ENCODE results near the gene ARHGEF17.

DNA sequence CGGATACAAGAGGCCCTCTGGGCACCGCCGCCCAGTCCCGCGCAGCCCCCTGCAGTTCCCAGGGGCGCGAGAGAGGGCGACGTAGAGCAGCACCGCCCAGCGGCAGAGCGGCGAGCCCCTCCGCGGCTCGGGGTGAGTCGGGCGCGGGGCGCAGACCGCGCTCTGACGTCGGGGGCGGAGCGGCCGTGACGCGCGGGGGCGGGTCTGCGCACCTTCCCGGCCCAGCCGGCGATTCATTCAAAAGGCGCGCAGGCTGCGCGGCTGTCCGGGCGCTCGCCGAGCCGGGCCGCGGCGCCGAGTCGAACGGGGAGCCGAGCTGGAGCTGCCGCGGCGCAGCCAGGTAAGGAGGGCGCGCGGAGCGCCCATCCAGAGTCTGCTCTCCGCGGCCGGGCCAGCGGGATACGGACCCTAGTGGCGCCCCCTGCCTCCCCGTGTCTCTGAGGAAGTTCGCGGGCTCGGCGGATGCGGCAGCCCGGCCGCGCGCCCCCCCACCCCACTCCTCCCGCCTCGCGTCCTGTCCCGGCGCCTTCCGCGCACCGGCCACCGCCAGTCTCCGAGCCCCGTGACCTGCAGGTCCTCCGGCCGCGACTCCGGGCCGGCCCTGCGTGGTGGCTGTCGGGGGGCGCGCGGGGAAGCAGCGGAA is 68.2 kb downstream of the ARHGEF17 start, which contains the start of gene RELT:
- TF ChIP-seq, protein P1, sequence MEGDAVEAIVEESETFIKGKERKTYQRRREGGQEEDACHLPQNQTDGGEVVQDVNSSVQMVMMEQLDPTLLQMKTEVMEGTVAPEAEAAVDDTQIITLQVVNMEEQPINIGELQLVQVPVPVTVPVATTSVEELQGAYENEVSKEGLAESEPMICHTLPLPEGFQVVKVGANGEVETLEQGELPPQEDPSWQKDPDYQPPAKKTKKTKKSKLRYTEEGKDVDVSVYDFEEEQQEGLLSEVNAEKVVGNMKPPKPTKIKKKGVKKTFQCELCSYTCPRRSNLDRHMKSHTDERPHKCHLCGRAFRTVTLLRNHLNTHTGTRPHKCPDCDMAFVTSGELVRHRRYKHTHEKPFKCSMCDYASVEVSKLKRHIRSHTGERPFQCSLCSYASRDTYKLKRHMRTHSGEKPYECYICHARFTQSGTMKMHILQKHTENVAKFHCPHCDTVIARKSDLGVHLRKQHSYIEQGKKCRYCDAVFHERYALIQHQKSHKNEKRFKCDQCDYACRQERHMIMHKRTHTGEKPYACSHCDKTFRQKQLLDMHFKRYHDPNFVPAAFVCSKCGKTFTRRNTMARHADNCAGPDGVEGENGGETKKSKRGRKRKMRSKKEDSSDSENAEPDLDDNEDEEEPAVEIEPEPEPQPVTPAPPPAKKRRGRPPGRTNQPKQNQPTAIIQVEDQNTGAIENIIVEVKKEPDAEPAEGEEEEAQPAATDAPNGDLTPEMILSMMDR (conservative IDR thresholded peaks at IDR 0.05 in 1 of 2, IDR thresholded peaks at IDR 0.05 in 1 of 2; ENCODE audit: low read depth in 1 of 2, low read length in 2 of 2): peak; percentile 63 to 67
- no peak for TF ChIP-seq EZH2 (IDR thresholded peaks at IDR 0.05; ENCODE audit: low read length, missing control alignments)
